GM19240 (cell line): ENCODE data around the gene LRRC45.

ENCODE experiments used
- DNase-seq: peaks from one replicate; pipeline ENCODE4 v3.0.0; 2011; ENCODE audit warnings: low spot score; ENCODE audit not compliant: insufficient read length

Gene LRRC45

DNA sequence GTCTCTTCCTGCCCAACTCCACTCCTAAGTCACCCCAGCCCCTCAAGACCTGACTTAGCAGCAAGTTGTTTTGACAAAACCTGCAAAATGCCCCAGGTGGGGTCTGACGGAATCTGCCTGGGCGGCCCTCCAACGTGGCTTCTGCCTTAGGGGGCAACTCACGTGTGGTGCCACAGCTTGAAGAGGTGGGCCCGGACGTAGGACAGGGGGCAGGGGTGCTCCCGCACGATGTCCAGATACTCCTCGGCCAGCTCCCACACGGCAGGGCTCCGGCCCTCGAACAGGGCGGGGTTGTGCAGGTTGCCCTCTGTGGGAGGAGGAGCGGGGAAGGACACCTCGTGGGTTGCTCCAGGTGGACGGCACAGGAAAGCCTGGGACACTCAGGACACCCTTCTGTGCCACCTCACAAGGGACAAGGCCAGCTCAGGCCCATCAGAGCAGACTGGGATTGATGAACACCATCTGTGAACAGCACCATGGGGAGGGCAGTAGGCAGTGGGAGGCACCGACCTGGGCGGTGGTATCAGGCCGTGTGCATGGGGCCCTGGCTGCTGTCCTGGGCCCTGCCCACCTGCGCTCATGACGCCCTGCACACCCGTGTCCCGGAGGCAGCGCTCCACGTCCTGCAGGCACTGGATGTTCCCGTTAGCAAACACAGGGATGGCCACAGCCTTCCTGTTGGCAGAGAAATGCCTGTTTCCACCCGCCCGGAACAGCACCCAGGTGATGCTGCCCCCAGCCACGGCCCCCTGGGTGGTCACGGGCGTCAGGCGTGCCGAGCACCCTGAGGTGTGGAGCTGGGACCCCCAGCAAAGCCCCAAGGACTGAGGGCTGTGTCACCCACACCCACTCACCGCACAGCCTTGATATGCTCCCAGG, 38.2 kb downstream of the LRRC45 start:
- no peak for DNase-seq

- no peak for DNase-seq
Observed at GRCh38 chr17:82062076-82062983, 39.2 kb downstream of the LRRC45 start.

GRCh38 chr17:82062984-82063368, 39.9 kb downstream of the LRRC45 start:
- DNase-seq: no peak

DNA sequence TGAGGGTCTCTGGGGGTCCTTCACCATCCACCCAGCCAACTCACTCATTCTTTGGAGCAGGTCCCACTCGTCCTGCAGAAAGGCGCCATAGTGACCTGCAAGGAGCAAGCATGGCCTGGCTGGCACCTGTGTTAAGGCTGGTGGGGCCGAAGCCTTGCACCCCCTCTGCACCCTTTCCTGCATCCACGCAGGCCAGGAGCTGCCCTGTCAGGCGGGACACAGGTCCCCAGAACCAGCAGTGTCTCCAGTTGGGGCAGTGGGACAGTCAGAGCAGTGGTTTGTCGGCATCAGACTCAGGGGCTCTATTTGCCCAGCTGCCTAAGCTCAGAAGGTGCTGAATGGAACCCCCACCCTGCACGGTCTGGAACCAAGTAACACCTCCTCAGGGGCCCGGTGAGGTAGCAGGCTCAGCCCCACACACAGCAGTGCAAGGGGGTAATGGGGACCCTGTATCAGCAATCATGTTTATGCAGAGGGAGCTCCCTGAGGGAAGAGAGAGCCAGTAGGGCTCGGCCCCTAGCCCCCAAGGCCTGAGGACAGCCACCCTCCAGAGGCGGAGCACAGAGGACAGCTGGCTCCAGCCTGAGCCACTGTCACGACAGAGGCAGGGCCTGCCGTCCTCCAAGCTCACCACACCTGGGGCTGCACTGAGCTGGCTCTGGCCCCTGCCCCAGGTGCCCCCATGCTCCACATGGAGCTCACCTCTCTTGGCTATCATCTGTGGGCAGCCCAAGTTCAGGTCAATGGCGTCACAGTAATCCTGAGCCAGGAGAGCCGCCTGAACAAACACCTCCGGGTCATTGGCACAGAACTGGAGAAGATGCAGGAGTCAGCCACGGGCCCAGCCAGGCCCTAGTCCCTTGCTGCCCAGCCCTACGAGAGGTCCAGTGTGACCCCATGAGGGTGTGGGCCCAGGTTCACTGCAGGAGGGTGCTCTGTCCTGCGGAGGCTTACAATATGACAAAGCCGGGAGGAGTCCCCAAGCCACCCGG, 40.6 kb downstream of the LRRC45 start:
- DNase-seq: no peak

DNA sequence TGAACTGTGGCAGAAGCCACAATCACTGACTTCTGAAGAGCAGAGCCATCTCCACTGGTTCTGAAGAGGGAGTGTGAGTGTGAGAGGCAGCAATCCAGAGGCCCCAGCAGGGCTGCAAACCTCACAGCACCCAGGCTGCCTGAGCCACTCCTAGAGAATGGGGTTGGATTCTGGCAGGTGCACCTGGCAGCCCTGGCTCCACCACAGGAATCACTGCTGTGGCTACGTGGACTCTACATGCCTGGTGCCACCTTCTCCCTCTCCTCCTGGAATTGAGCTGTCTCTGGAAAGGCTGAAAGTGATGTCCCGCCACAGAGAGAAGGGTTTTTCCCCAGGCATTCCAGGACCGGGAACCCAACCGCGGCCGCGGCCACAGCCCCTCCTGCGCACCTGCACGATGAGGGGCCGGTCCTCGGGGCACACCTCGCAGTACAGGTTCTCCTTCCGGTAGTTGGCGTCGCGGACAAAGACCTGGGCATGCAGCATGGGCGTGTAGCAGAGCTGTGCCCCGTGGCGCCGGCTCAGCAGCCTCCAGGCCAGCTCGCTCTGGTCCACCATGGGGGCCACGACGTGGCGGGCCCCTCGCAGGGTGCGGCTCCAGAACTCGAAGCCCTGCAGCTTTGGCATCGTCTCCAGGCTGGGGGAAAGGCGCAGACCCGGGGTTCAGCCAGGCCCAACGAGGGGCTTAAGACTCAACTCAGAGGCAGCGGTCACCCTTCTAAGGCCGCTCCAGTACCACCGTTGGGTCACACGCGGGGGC, 41.5 kb downstream of the LRRC45 start:
- DNase-seq: no peak

GRCh38 chr17:82065193-82065637, 42.1 kb downstream of the LRRC45 start:
- DNase-seq: peak; percentile 57

DNA sequence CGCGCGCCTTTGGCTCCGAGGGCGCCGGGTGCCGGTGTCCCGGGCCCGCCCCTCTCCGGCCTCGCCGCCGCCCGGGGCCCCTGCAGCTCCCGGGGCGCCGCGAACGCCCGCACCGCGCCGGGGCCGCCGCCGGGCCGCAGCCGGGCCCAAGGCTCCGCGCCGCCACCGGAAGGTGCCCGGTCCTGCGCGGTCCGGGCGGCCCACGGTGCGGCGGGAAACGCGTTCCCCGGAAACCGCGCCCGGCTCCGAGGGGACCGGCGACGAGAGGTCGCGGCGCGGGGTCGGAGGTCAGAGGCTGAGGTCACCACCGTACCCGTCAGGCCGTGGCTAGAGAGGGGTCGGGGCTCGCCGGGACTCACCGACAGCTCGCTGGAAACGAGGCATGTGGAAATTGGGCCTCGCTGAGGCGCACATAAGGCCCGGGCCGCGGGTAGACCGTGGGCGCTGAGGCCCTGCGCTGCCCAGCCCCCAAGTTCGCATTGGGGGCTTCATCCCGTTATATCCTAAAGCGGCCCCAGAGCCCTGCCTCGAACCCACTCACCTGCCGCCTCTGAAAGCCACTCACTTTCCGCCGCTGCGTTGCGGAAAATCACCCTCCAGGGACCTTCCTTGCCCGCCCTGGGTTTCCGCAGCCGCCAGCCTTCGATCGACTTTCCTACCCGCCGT, 42.7 kb downstream of the LRRC45 start, which contains the start of gene DUS1L:
Gene DUS1L (minus strand): TSS at position 167 of the 666 bp plus-strand sequence. CDS start 745 bp downstream, outside the sequence.
- peak; percentile 75 for DNase-seq

DNA sequence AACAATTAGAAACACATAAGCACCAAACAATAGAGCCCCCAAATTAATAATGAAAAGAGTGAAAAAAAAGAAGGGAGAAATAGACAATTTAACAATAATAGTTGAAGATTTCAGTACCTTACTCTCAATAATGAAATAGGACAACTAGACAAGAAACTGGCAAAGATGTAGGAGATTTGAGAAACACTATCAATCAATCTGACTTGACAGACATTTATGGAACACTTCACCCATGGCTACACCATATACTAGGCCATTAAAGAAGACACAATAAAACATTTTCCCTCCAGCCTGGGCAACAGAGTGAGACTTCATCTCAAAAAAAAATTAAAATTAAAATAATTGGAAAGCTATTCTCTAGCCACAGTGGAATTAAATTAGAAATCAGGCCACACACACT, 47.5 kb downstream of the LRRC45 start:
- DNase-seq: no peak

GRCh38 chr17:82072827-82073226, 49.7 kb downstream of the LRRC45 start:
- DNase-seq: no peak

DNA sequence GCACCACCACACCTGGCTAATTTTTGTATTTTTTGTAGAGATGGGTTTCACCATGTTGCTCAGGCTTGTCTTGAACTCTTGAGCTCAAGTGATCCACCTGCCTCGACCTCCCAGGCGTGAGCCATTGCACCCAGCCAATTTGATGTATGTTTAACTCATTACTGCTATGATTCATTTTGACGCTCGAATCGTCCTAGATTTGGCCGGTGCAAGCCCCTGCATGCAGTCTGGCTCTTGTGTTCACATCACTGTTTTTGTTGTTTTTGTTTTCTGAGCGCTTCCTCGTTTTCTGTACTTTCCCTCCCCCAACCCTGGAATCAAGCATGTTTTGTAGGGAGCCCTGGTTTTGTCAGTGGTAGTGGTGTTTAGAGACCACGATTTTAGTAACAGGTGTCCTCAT, 50.3 kb downstream of the LRRC45 start:
- DNase-seq: no peak

- no peak for DNase-seq
Observed at GRCh38 chr17:82076018-82076784, 53.1 kb downstream of the LRRC45 start.

- DNase-seq: no peak
Observed at GRCh38 chr17:82076785-82077591, 53.9 kb downstream of the LRRC45 start.

DNA sequence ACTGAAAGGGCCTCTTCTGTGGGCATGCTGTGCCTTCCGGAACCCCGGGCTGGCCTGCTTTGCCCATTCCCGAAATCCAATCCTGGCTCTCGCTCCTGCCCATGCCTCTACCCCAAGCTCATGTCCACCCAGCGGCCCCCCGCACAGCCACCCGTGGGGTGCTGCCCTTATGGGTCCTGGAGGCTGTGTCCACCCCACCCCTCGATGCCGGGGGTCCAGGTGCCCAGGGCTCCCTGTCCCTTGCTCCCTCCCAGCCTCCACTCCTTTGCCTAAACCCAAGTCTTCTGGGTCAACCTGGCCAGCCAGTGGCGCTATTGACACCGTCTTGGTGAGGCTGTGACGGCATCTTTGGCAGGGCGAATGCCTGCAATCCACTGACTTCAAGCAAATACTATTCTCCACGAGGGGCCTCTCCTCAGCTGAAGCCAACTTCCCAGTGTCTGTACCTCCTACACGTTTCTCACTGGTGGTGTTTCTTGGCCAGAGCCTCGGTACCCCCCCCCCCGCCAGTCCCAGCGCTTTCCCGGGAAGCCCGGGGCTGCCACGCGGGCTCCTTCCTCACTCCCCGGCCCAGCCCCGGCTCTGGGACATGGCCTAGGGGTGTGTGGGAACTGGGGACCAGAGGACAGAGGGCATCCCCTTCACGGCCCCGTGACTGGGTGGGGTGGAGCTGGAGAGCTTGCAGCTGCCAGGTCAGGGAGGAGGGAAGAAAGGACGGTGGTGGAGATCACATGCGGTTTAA, 54.7 kb downstream of the LRRC45 start:
- no peak for DNase-seq

DNA sequence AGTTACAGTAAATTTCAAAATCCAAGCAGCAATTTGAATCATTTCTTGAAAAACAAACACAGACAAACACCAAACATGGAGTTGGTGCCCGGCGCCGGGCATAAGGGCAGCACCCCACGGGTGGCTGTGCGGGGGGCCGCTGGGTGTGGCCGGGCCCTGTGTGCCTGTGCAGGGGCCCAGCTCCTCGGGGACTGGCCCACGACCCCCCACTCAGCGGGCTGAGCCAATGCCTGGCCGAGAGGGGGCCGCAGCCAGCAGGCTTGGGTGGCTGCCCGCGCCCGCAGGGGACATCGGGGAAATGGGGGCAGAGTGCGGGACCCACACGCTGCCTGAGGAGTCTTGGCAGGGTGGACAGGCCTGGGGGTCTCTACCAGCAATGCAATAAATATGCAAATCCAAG, 55.3 kb downstream of the LRRC45 start:
- DNase-seq: no peak

GRCh38 chr17:82079001-82079677, 56.0 kb downstream of the LRRC45 start:
- no peak for DNase-seq

GRCh38 chr17:82080048-82080788, 57.1 kb downstream of the LRRC45 start:
- no peak for DNase-seq
